SK-N-SH (cell line): ENCODE data around the gene GPRC5A. TPM values are rescaled to one million over a fixed set of nuclear protein-coding genes. Genes with fewer than 3 reads are reported as not detected.

ENCODE experiments used
- CTCF ChIA-PET: fragments of 300-600, 350-600 bp; formaldehyde crosslinking; extraction: SDS; loops from one replicate; lab custom pipeline; 2021; lab: Yijun Ruan, JAX
- POLR2A ChIA-PET: fragments of 350-600 bp; sonication (Branson Sonifier 250); formaldehyde crosslinking; extraction: SDS; loops from one replicate; lab custom pipeline; 2020; ENCODE audit warnings: antibody characterized with exemption, inconsistent platforms; lab: Yijun Ruan, JAX
- DNase-seq: peaks from one replicate; pipeline ENCODE4 v3.0.0; 2012
- H2AFZ ChIP-seq: fragments of 200-600 bp; sonication (generic); 2 replicates; pipeline ENCODE4 v1.8.1; 2016; ENCODE audit warnings: antibody characterized with exemption, mild to moderate bottlenecking, low read depth
- H3F3A ChIP-seq: fragments of 200-600 bp; sonication (generic); replicated peaks from 2 replicates; pipeline ENCODE3; 2016; ENCODE audit warnings: antibody characterized with exemption, mild to moderate bottlenecking; ENCODE audit not compliant: insufficient read depth
- H3K27ac ChIP-seq, 2 experiments: fragments of 200-500 bp in 1 of 2; fragments of 200-600 bp in 1 of 2; sonication (Bioruptor generic) in 1 of 2; sonication (generic), shearing (Covaris generic) in 1 of 2; 2 replicates each; pipeline versions ENCODE4 v1.5.1 to v1.6.1; 2014 to 2016; ENCODE audit warnings: low read depth in 2 of 2, inconsistent platforms in 1 of 2, low read length in 1 of 2, mild to moderate bottlenecking in 1 of 2, mixed read lengths in 1 of 2
- H3K27me3 ChIP-seq: fragments of 200-600 bp; sonication (generic), shearing (Covaris generic); 2 replicates; pipeline ENCODE4 v1.6.1; 2016; ENCODE audit warnings: mixed run types; ENCODE audit not compliant: insufficient read depth
- H3K36me3 ChIP-seq, 2 experiments: fragments of 200-500 bp in 1 of 2; fragments of 200-600 bp in 1 of 2; sonication (Bioruptor generic) in 1 of 2; sonication (generic) in 1 of 2; replicated peaks in 1 of 2; 2 replicates each; pipeline versions ENCODE3 to v1.5.1; 2014 to 2016; ENCODE audit warnings: low read length in 1 of 2, mild to moderate bottlenecking in 1 of 2; ENCODE audit not compliant: insufficient read depth in 2 of 2, control insufficient read depth in 1 of 2
- H3K4me1 ChIP-seq, 2 experiments: fragments of 200-500 bp in 1 of 2; fragments of 200-600 bp in 1 of 2; sonication (Bioruptor generic) in 1 of 2; sonication (generic), shearing (Covaris generic) in 1 of 2; 2 replicates each; pipeline versions ENCODE4 v1.5.1 to v1.6.1; 2014 to 2016; ENCODE audit warnings: low read depth in 1 of 2, low read length in 1 of 2, mixed run types in 1 of 2; ENCODE audit not compliant: insufficient read depth in 2 of 2, control insufficient read depth in 1 of 2
- H3K4me2 ChIP-seq: fragments of 200-600 bp; sonication (generic), shearing (Covaris generic); 2 replicates; pipeline ENCODE4 v1.6.1; 2017; ENCODE audit warnings: mixed run types
- H3K4me3 ChIP-seq, 2 experiments: fragments of 200-500 bp in 1 of 2; fragments of 200-600 bp in 1 of 2; sonication (Bioruptor generic) in 1 of 2; sonication (generic), shearing (Covaris generic) in 1 of 2; 2 replicates each; pipeline versions ENCODE4 v1.5.1 to v1.8.1; 2014 to 2016; ENCODE audit warnings: low read depth in 2 of 2, inconsistent platforms in 1 of 2, low read length in 1 of 2, mild to moderate bottlenecking in 1 of 2, mixed read lengths in 1 of 2, moderate library complexity in 1 of 2
- H3K79me2 ChIP-seq: fragments of 200-600 bp; sonication (generic); 2 replicates; pipeline ENCODE4 v1.8.1; 2017; ENCODE audit warnings: mild to moderate bottlenecking; ENCODE audit not compliant: insufficient read depth
- H3K9ac ChIP-seq: fragments of 200-600 bp; sonication (generic); 2 replicates; pipeline ENCODE4 v1.6.1; 2017; ENCODE audit warnings: mixed run types
- H3K9me2 ChIP-seq: fragments of 200-600 bp; sonication (generic); 2 replicates; pipeline ENCODE4 v1.6.1; 2017; ENCODE audit warnings: mixed run types
- H3K9me3 ChIP-seq: fragments of 200-600 bp; sonication (generic); 2 replicates; pipeline ENCODE4 v1.6.1; 2017; ENCODE audit warnings: mixed run types, mild to moderate bottlenecking, moderate library complexity
- H4K20me1 ChIP-seq: fragments of 200-600 bp; sonication (generic); 2 replicates; pipeline ENCODE4 v1.6.1; 2017; ENCODE audit warnings: mild to moderate bottlenecking, mixed run types; ENCODE audit not compliant: insufficient read depth
- CHD2 ChIP-seq: fragments of 150-350 bp; IDR thresholded peaks from 2 replicates; pipeline ENCODE4 v1.6.1; 2018; ENCODE audit warnings: low read length; ENCODE audit not compliant: partially characterized antibody
- ELF1 ChIP-seq: IDR thresholded peaks from 2 replicates; pipeline ENCODE4 v1.4.0; 2012
- FOSL2 ChIP-seq: IDR thresholded peaks from 2 replicates; pipeline ENCODE4 v1.4.0; 2012; ENCODE audit warnings: low read depth, mild to moderate bottlenecking, moderate library complexity, borderline replicate concordance
- FOXM1 ChIP-seq: IDR thresholded peaks from 2 replicates; pipeline ENCODE4 v1.4.0; 2012; ENCODE audit warnings: low read depth, mild to moderate bottlenecking
- JUND ChIP-seq: IDR thresholded peaks from 2 replicates; pipeline ENCODE4 v1.4.0; 2012
- MXI1 ChIP-seq: IDR thresholded peaks from 2 replicates; pipeline ENCODE4 v1.6.1; 2012; ENCODE audit warnings: mild to moderate bottlenecking, low read depth, low read length, improper control_type of control experiment
- NRF1 ChIP-seq: IDR thresholded peaks from 2 replicates; pipeline ENCODE4 v1.6.1; 2012; ENCODE audit warnings: low read depth, mild to moderate bottlenecking, low read length
- POLR2AphosphoS5 ChIP-seq: IDR thresholded peaks from 2 replicates; pipeline ENCODE4 v1.6.1; 2012; ENCODE audit warnings: low read depth, low read length
- RAD21 ChIP-seq: IDR thresholded peaks from 2 replicates; pipeline ENCODE4 v1.6.1; 2012; ENCODE audit warnings: mild to moderate bottlenecking, low read length
- RCOR1 ChIP-seq: fragments of 150-350 bp; IDR thresholded peaks from 2 replicates; pipeline ENCODE4 v1.6.1; 2017; ENCODE audit warnings: antibody characterized with exemption, low read length
- RFX5 ChIP-seq: IDR thresholded peaks from 2 replicates; pipeline ENCODE4 v1.6.1; 2012; ENCODE audit warnings: mild to moderate bottlenecking, improper control_type of control experiment, low read length
- RXRA ChIP-seq: IDR thresholded peaks from 2 replicates; pipeline ENCODE4 v1.4.0; 2012; ENCODE audit warnings: low read depth, mild to moderate bottlenecking, borderline replicate concordance
- SIN3A ChIP-seq: IDR thresholded peaks from 2 replicates; pipeline ENCODE4 v1.6.1; 2012; ENCODE audit warnings: low read depth, mild to moderate bottlenecking, low read length, moderate library complexity, borderline replicate concordance
- TAF1 ChIP-seq: IDR thresholded peaks from 2 replicates; pipeline ENCODE4 v1.6.1; 2012; ENCODE audit warnings: low read depth, mild to moderate bottlenecking, low read length, moderate library complexity, borderline replicate concordance
- YY1 ChIP-seq: IDR thresholded peaks from 2 replicates; pipeline ENCODE4 v1.4.0; 2012; ENCODE audit warnings: low read depth, mild to moderate bottlenecking
- WGBS: methylation state at CpG from one replicate; pipeline ENCODE4 v1.1.6; 2017; ENCODE audit warnings: low lambda C conversion rate; 5-methylcytosine and 5-hydroxymethylcytosine counted together
- polyA plus RNA-seq, 3 experiments: library from polyadenylated mRNA; depleted of rRNA; stranded (reverse); fragments of >200 nt; gene quantifications; 2 replicates each; pipeline ENCODE4 v1.2.3, GENCODE V29; 2012
- TF ChIP-seq, protein P1 (sequence below): IDR thresholded peaks from 2 replicates; pipeline ENCODE4 v1.4.0; 2012; ENCODE audit warnings: low read depth, borderline replicate concordance
- TF ChIP-seq, protein P2 (sequence below): IDR thresholded peaks from 2 replicates; pipeline ENCODE4 v1.4.0; 2012; ENCODE audit warnings: low read depth
- TF ChIP-seq, protein P3 (sequence below): fragments of 150-350 bp; IDR thresholded peaks from 2 replicates; pipeline ENCODE4 v1.6.1; 2017; ENCODE audit warnings: antibody characterized with exemption, low read length, low read depth, borderline replicate concordance
- TF ChIP-seq, protein P4 (sequence below): IDR thresholded peaks from 2 replicates; pipeline ENCODE4 v1.6.1; 2012; ENCODE audit warnings: mild to moderate bottlenecking, low read depth, low read length, moderate library complexity

The GPRC5A gene
- polyA plus RNA-seq, 1 of the 3 experiments (the other 2 are of a cell fraction) = 12.7 TPM

DNA sequence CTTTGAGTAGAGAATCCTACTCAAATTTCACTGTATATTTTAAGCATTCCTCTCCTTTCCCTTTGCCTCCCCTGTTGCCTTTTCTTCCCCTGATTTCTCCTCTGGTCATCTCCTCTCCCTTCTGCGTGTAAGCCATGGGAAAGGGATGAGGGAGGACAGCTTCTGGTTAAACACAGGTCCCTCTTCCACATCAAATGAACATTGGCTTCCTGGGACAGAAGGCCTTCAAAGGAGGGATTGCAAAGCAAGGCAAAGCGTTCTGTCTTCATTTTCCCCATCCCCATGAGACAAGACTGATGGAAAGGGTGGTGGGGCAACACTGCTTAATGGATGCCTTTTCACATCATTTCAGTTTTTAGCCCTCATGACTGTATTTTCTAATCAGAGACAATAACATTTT lies 26.2 kb downstream of the GPRC5A start:
- TF ChIP-seq RAD21 = no peak
- no peak for TF ChIP-seq POLR2AphosphoS5
- no peak for TF ChIP-seq ELF1
- TF ChIP-seq, protein P1, sequence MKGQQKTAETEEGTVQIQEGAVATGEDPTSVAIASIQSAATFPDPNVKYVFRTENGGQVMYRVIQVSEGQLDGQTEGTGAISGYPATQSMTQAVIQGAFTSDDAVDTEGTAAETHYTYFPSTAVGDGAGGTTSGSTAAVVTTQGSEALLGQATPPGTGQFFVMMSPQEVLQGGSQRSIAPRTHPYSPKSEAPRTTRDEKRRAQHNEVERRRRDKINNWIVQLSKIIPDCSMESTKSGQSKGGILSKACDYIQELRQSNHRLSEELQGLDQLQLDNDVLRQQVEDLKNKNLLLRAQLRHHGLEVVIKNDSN = no peak
- no peak for TF ChIP-seq MXI1
- TF ChIP-seq TAF1 = no peak
- no peak for TF ChIP-seq SIN3A
- TF ChIP-seq FOSL2 = no peak
- TF ChIP-seq FOXM1 = no peak
- TF ChIP-seq JUND = no peak
- no peak for TF ChIP-seq RCOR1
- TF ChIP-seq, protein P2, sequence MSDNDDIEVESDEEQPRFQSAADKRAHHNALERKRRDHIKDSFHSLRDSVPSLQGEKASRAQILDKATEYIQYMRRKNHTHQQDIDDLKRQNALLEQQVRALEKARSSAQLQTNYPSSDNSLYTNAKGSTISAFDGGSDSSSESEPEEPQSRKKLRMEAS = no peak
- TF ChIP-seq RFX5 = no peak
- TF ChIP-seq RXRA = no peak
- TF ChIP-seq, protein P3, sequence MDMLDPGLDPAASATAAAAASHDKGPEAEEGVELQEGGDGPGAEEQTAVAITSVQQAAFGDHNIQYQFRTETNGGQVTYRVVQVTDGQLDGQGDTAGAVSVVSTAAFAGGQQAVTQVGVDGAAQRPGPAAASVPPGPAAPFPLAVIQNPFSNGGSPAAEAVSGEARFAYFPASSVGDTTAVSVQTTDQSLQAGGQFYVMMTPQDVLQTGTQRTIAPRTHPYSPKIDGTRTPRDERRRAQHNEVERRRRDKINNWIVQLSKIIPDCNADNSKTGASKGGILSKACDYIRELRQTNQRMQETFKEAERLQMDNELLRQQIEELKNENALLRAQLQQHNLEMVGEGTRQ = no peak
- no peak for TF ChIP-seq NRF1
- TF ChIP-seq YY1 = no peak
- TF ChIP-seq CHD2 = no peak
- TF ChIP-seq, protein P4, sequence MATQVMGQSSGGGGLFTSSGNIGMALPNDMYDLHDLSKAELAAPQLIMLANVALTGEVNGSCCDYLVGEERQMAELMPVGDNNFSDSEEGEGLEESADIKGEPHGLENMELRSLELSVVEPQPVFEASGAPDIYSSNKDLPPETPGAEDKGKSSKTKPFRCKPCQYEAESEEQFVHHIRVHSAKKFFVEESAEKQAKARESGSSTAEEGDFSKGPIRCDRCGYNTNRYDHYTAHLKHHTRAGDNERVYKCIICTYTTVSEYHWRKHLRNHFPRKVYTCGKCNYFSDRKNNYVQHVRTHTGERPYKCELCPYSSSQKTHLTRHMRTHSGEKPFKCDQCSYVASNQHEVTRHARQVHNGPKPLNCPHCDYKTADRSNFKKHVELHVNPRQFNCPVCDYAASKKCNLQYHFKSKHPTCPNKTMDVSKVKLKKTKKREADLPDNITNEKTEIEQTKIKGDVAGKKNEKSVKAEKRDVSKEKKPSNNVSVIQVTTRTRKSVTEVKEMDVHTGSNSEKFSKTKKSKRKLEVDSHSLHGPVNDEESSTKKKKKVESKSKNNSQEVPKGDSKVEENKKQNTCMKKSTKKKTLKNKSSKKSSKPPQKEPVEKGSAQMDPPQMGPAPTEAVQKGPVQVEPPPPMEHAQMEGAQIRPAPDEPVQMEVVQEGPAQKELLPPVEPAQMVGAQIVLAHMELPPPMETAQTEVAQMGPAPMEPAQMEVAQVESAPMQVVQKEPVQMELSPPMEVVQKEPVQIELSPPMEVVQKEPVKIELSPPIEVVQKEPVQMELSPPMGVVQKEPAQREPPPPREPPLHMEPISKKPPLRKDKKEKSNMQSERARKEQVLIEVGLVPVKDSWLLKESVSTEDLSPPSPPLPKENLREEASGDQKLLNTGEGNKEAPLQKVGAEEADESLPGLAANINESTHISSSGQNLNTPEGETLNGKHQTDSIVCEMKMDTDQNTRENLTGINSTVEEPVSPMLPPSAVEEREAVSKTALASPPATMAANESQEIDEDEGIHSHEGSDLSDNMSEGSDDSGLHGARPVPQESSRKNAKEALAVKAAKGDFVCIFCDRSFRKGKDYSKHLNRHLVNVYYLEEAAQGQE = no peak
- H3K9ac ChIP-seq = no peak overlapping the region
- no peak overlapping the region for H3K27ac ChIP-seq
- no peaks in the 10 kb centered on the region for H3K9me3 ChIP-seq
- H2AFZ ChIP-seq = no peak overlapping the region
- WGBS = 88% methylated on average over 2 of the region's 2 CpGs
- H3K4me2 ChIP-seq = no peak overlapping the region
- H3K36me3 ChIP-seq = no peaks in the 10 kb centered on the region
- no peak overlapping the region for H3K4me3 ChIP-seq
- no peaks in the 10 kb centered on the region for H3K9me2 ChIP-seq
- H3K79me2 ChIP-seq = no peaks in the 10 kb centered on the region
- no peaks in the 10 kb centered on the region for H4K20me1 ChIP-seq
- POLR2A ChIA-PET = no interaction called here
- DNase-seq = no peak
- no peaks in the 10 kb centered on the region for H3K27me3 ChIP-seq
- H3K4me1 ChIP-seq = no peaks in the 10 kb centered on the region
- no peaks in the 10 kb centered on the region for H3F3A ChIP-seq
- CTCF ChIA-PET = interaction anchor here (1.3 to 5.6 kb wide), 6 partner anchors 12 to 338 kb away, joined by 8 to 129 read pairs (median 8); no protein-coding TSS in a partner anchor
